DOHH2 (cell line): ENCODE results near the gene IL4.

ENCODE experiments used
- CTCF ChIP-seq: fragments of 200-600 bp; sonication (generic); IDR thresholded peaks from one replicate; pipeline ENCODE4 v1.5.1; 2014; ENCODE audit warnings: antibody characterized with exemption, mild to moderate bottlenecking, low read depth, low read length; ENCODE audit not compliant: poor library complexity, severe bottlenecking
- EZH2phosphoT487 ChIP-seq: fragments of 200-600 bp; sonication (generic); IDR thresholded peaks from 2 replicates; pipeline ENCODE4 v1.6.1; 2017; ENCODE audit warnings: borderline replicate concordance, mild to moderate bottlenecking, antibody characterized with exemption, low read length, moderate library complexity, mixed read lengths

GRCh38 chr5:132673939-132674630, at the start of gene IL4:
- TF ChIP-seq CTCF (no peak), EZH2phosphoT487 (no peak)
